Gastrocnemius medialis (tissue), 4 donors: ENCODE measurements around the gene ENAH.

Experiments
- POLR2A ChIP-seq, 2 donors: fragments of 450-650 bp; IDR thresholded peaks; one replicate each; pipeline ENCODE4 v1.6.1; 2017; ENCODE audit warnings: antibody characterized with exemption in 2 of 2, mild to moderate bottlenecking in 2 of 2, moderate library complexity in 2 of 2
- TF ChIP-seq, protein P1 (sequence below), 5 experiments: fragments of 450-650 bp in 3 of 5; fragments of 200-600 bp in 2 of 5; sonication (generic) in 2 of 5; IDR thresholded peaks in 4 of 5; conservative IDR thresholded peaks in 1 of 5; 1 replicate in 4 of 5; 2 replicates in 1 of 5; pipeline ENCODE4 v1.5.1; 2016 to 2019; ENCODE audit warnings: antibody characterized with exemption in 5 of 5, mild to moderate bottlenecking in 3 of 5, moderate library complexity in 3 of 5

GRCh38 chr1:225668222-225668621 is 15.3 kb upstream of the ENAH start:
- TF ChIP-seq, protein P1, sequence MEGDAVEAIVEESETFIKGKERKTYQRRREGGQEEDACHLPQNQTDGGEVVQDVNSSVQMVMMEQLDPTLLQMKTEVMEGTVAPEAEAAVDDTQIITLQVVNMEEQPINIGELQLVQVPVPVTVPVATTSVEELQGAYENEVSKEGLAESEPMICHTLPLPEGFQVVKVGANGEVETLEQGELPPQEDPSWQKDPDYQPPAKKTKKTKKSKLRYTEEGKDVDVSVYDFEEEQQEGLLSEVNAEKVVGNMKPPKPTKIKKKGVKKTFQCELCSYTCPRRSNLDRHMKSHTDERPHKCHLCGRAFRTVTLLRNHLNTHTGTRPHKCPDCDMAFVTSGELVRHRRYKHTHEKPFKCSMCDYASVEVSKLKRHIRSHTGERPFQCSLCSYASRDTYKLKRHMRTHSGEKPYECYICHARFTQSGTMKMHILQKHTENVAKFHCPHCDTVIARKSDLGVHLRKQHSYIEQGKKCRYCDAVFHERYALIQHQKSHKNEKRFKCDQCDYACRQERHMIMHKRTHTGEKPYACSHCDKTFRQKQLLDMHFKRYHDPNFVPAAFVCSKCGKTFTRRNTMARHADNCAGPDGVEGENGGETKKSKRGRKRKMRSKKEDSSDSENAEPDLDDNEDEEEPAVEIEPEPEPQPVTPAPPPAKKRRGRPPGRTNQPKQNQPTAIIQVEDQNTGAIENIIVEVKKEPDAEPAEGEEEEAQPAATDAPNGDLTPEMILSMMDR (IDR thresholded peaks at IDR 0.05 in 4 of 5, conservative IDR thresholded peaks at IDR 0.05 in 1 of 5), result no peak
- no peak for TF ChIP-seq POLR2A (IDR thresholded peaks at IDR 0.05)
